M059J (cell line): ENCODE data around the gene UGT2A1. TPM values are rescaled to one million over a fixed set of nuclear protein-coding genes. Genes with fewer than 3 reads are reported as not detected.
A peak's percentile ranks its signal among the peaks of the same experiment; 100 is the strongest.

ENCODE experiments used
- DNase-seq: peaks from one replicate; pipeline ENCODE4 v3.0.0-alpha.2; 2012; ENCODE audit warnings: low read depth
- total RNA-seq: library from RNA; depleted of rRNA; stranded (reverse); fragments of >200 nt; shearing (Covaris generic); gene quantifications from 2 replicates; pipeline ENCODE4 v1.2.3, GENCODE V29; 2014; rRNA removed

Gene UGT2A1
- total RNA-seq, 1 experiment from 2014 or later: not detected

GRCh38 chr4:69589884-69590283, 63.2 kb downstream of the UGT2A1 start:
- peak; percentile 10 for DNase-seq

DNA sequence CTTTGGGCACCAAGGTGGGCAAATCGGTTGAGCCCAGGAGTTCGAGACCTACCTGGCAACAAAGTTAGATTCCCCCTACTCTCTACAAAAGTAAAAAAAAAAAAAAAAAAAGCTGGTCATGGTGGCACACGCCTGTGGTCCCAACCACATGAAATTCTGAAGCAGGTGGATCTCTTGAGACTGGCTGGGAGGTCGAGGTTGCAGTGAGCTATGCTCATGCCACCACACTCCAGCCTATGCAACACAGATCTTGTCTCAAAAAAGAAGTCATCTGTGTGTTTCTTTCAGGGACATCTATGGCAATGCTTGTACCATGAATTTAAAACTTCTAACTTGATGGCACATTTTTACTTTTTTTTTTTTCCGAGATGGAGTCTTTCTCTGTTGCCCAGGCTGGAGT, 68.9 kb downstream of the UGT2A1 start:
- no peak for DNase-seq

- DNase-seq: no peak
Observed at GRCh38 chr4:69583543-69583942, 69.5 kb downstream of the UGT2A1 start.

DNA sequence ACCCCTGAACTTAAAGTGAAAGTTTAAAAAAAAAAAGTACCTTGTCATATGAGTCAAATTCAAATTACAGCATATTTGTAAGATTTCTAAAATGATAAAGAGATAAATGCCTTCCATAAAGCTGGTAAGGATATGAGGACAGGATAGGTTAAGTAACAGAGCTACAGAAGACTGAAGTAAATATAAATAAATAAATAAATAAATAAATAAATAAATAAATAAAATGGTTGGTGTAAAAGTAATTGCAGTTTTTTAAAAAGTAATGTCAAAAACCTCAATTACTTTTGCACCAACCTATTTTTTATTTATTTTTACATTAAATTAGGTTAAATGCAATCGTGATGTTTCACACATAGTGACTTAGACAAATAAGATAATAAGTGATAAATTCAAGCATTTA, 75.8 kb downstream of the UGT2A1 start:
- no peak for DNase-seq

GRCh38 chr4:69576251-69576877, 76.7 kb downstream of the UGT2A1 start:
- no peak for DNase-seq

- no peak for DNase-seq
Observed at GRCh38 chr4:69568787-69569186, 84.3 kb downstream of the UGT2A1 start.

DNA sequence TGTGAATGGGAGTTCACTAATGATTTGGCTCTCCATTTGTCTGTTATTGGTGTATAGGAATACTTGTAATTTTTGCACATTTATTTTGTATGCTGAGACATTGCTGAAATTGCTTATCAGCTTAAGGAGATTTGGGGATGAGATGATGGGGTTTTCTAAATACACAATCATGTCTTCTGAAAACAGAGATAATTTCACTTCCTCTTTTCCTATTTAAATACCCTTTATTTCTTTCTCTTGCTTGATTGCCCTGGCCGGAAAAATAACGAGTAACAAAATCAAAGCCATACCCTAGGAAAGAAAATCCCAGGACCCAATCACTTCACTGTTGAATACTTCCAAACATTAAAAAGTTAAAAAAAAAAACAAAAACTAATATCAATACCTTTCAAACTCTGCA, 89.6 kb downstream of the UGT2A1 start:
- DNase-seq: no peak

DNA sequence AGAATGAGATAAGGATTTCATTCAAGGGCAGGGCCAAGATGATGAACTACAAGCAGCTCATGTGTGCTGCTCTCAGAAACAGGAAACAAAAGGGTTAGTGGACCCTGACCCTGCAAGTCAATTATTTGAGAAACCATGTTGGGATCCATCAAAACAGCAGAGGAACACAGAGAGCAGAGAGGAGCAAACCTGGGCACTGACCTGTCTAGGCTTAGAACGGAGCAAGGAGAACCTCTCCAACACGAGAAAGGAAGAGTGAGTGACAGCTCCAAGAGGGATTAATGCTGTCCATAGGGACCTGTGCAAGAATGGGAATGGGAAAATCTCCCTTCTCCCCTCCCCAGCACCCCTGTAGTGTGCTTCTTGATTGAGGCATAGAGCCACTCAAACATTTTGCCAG, 103.4 kb downstream of the UGT2A1 start:
- DNase-seq: no peak

GRCh38 chr4:69546134-69546765, 106.8 kb downstream of the UGT2A1 start:
- peak; percentile 46 for DNase-seq

Other genes with a start within 250 kb of the UGT2A1 start
- gene UGT2B4, start 157.3 kb downstream of the UGT2A1 start, total RNA-seq: not detected in 2 replicates
- not detected in 2 replicates for gene UGT2A2, start 13.6 kb downstream of the UGT2A1 start, total RNA-seq
- gene SULT1B1, start 107.4 kb upstream of the UGT2A1 start, total RNA-seq: not detected in 2 replicates
- gene SULT1E1, start 206.9 kb upstream of the UGT2A1 start, total RNA-seq: not detected in 2 replicates